A549 (cell line): Measurements from ENCODE around the gene DOCK6. TPM values are rescaled to one million over a fixed set of nuclear protein-coding genes. Genes with fewer than 3 reads are reported as not detected.

ENCODE experiments used
- MYC ChIP-seq: IDR thresholded peaks from 2 replicates; pipeline ENCODE4 v1.6.1; 2012; ENCODE audit warnings: mild to moderate bottlenecking, inconsistent platforms, low read length, improper control_type of control experiment, borderline replicate concordance
- PBX3 ChIP-seq: IDR thresholded peaks from 2 replicates; pipeline ENCODE4 v1.6.1; 2012
- polyA plus RNA-seq, 4 experiments: library from polyadenylated mRNA; depleted of rRNA in 3 of 4; stranded (reverse); fragments of >200 nt; fragmentation: RNase III in 1 of 4; extraction: RNeasy Plus Mini Kit Qiagen cat#74134 plus additional on column Dnase treatment in 1 of 4; gene quantifications; 2 replicates in 3 of 4; 3 replicates in 1 of 4; pipeline ENCODE4 v1.2.3, GENCODE V29; 2011 to 2017
- TF ChIP-seq, protein P1 (sequence below): fragments of 250-450 bp; sonication (Bioruptor Pico); IDR thresholded peaks from 2 replicates; pipeline ENCODE4 v1.5.0; 2020; ENCODE audit warnings: low read depth, mild to moderate bottlenecking, moderate library complexity

The DOCK6 gene
- polyA plus RNA-seq, 2 of the 4 experiments (the other 2 are of a cell fraction), result 7.6 to 8.0 TPM

- TF ChIP-seq, protein P1, sequence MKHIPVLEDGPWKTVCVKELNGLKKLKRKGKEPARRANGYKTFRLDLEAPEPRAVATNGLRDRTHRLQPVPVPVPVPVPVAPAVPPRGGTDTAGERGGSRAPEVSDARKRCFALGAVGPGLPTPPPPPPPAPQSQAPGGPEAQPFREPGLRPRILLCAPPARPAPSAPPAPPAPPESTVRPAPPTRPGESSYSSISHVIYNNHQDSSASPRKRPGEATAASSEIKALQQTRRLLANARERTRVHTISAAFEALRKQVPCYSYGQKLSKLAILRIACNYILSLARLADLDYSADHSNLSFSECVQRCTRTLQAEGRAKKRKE (CRISPR knock-in tag), result no peak
- no peak for TF ChIP-seq PBX3
- no peak for TF ChIP-seq MYC
These were observed 111.1 kb downstream of the DOCK6 start (continued) for GRCh38 chr19:11151181-11151580.

Other genes starting within 250 kb of the DOCK6 start
- gene LDLR, start 173.1 kb downstream of the DOCK6 start, polyA plus RNA-seq (2011; rRNA removed), result 29.2 and 37.0 TPM in 2 replicates
- 35.6 to 55.8 TPM (median 50.8 TPM) in 3 replicates for gene LDLR, start 173.1 kb downstream of the DOCK6 start, polyA plus RNA-seq (2017; fragmentation: RNase III; extraction: RNeasy Plus Mini Kit Qiagen cat#74134 plus additional on column Dnase treatment)
- gene SPC24, start 106.7 kb downstream of the DOCK6 start, polyA plus RNA-seq (2011; rRNA removed), result 16.3 and 16.5 TPM in 2 replicates
- gene SPC24, start 106.7 kb downstream of the DOCK6 start, polyA plus RNA-seq (2017; fragmentation: RNase III; extraction: RNeasy Plus Mini Kit Qiagen cat#74134 plus additional on column Dnase treatment), result 21.8 to 22.2 TPM (median 22.2 TPM) in 3 replicates
- gene KANK2, start 65.0 kb downstream of the DOCK6 start, polyA plus RNA-seq (2011; rRNA removed), result 20.5 and 35.5 TPM in 2 replicates
- 63.8 to 68.0 TPM (median 66.1 TPM) in 3 replicates for gene KANK2, start 65.0 kb downstream of the DOCK6 start, polyA plus RNA-seq (2017; fragmentation: RNase III; extraction: RNeasy Plus Mini Kit Qiagen cat#74134 plus additional on column Dnase treatment)
- 0.12 TPM in 1 of 2 replicates, not detected in the other for gene ANGPTL8, start 22.9 kb downstream of the DOCK6 start, polyA plus RNA-seq (2011; rRNA removed)
- 0.16 TPM in 1 of 3 replicates, not detected in the others for gene ANGPTL8, start 22.9 kb downstream of the DOCK6 start, polyA plus RNA-seq (2017; fragmentation: RNase III; extraction: RNeasy Plus Mini Kit Qiagen cat#74134 plus additional on column Dnase treatment)
- not detected in 2 replicates for gene TSPAN16, start 33.6 kb upstream of the DOCK6 start, polyA plus RNA-seq (2011; rRNA removed)
- not detected in 3 replicates for gene TSPAN16, start 33.6 kb upstream of the DOCK6 start, polyA plus RNA-seq (2017; fragmentation: RNase III; extraction: RNeasy Plus Mini Kit Qiagen cat#74134 plus additional on column Dnase treatment)
- gene RAB3D, start 77.1 kb upstream of the DOCK6 start, polyA plus RNA-seq (2011; rRNA removed), result 22.3 and 26.8 TPM in 2 replicates
- 4.1 to 5.6 TPM (median 4.8 TPM) in 3 replicates for gene RAB3D, start 77.1 kb upstream of the DOCK6 start, polyA plus RNA-seq (2017; fragmentation: RNase III; extraction: RNeasy Plus Mini Kit Qiagen cat#74134 plus additional on column Dnase treatment)
- 183 and 230 TPM in 2 replicates for gene TMEM205, start 83.7 kb upstream of the DOCK6 start, polyA plus RNA-seq (2011; rRNA removed)
- 91.6 to 92.6 TPM (median 92.3 TPM) in 3 replicates for gene TMEM205, start 83.7 kb upstream of the DOCK6 start, polyA plus RNA-seq (2017; fragmentation: RNase III; extraction: RNeasy Plus Mini Kit Qiagen cat#74134 plus additional on column Dnase treatment)
- gene CCDC159, start 84.0 kb upstream of the DOCK6 start, polyA plus RNA-seq (2011; rRNA removed), result 11.3 and 12.2 TPM in 2 replicates
- 8.4 to 11.2 TPM (median 8.6 TPM) in 3 replicates for gene CCDC159, start 84.0 kb upstream of the DOCK6 start, polyA plus RNA-seq (2017; fragmentation: RNase III; extraction: RNeasy Plus Mini Kit Qiagen cat#74134 plus additional on column Dnase treatment)
- gene PLPPR2, start 92.9 kb upstream of the DOCK6 start, polyA plus RNA-seq (2011; rRNA removed), result 5.6 and 6.3 TPM in 2 replicates
- 8.6 to 12.3 TPM (median 9.7 TPM) in 3 replicates for gene PLPPR2, start 92.9 kb upstream of the DOCK6 start, polyA plus RNA-seq (2017; fragmentation: RNase III; extraction: RNeasy Plus Mini Kit Qiagen cat#74134 plus additional on column Dnase treatment)
- 1.2 and 1.3 TPM in 2 replicates for gene SWSAP1, start 112.1 kb upstream of the DOCK6 start, polyA plus RNA-seq (2011; rRNA removed)
- 1.5 to 1.8 TPM (median 1.5 TPM) in 3 replicates for gene SWSAP1, start 112.1 kb upstream of the DOCK6 start, polyA plus RNA-seq (2017; fragmentation: RNase III; extraction: RNeasy Plus Mini Kit Qiagen cat#74134 plus additional on column Dnase treatment)
- 4.4 and 5.2 TPM in 2 replicates for gene EPOR, start 121.8 kb upstream of the DOCK6 start, polyA plus RNA-seq (2011; rRNA removed)
- 2.8 to 3.6 TPM (median 3.3 TPM) in 3 replicates for gene EPOR, start 121.8 kb upstream of the DOCK6 start, polyA plus RNA-seq (2017; fragmentation: RNase III; extraction: RNeasy Plus Mini Kit Qiagen cat#74134 plus additional on column Dnase treatment)
- 1.5 and 1.8 TPM in 2 replicates for gene RGL3, start 156.8 kb upstream of the DOCK6 start, polyA plus RNA-seq (2011; rRNA removed)
- 2.3 to 4.0 TPM (median 3.7 TPM) in 3 replicates for gene RGL3, start 156.8 kb upstream of the DOCK6 start, polyA plus RNA-seq (2017; fragmentation: RNase III; extraction: RNeasy Plus Mini Kit Qiagen cat#74134 plus additional on column Dnase treatment)
- gene ODAD3, start 172.6 kb upstream of the DOCK6 start, polyA plus RNA-seq (2011; rRNA removed), result 0.46 and 0.70 TPM in 2 replicates
- gene ODAD3, start 172.6 kb upstream of the DOCK6 start, polyA plus RNA-seq (2017; fragmentation: RNase III; extraction: RNeasy Plus Mini Kit Qiagen cat#74134 plus additional on column Dnase treatment), result 0.99 to 1.2 TPM (median 1.0 TPM) in 3 replicates
- 75.0 and 102 TPM in 2 replicates for gene PRKCSH, start 173.1 kb upstream of the DOCK6 start, polyA plus RNA-seq (2011; rRNA removed)
- gene PRKCSH, start 173.1 kb upstream of the DOCK6 start, polyA plus RNA-seq (2017; fragmentation: RNase III; extraction: RNeasy Plus Mini Kit Qiagen cat#74134 plus additional on column Dnase treatment), result 206 to 215 TPM (median 212 TPM) in 3 replicates
- gene ELAVL3, start 218.5 kb upstream of the DOCK6 start, polyA plus RNA-seq (2011; rRNA removed), result 0.03 TPM in 1 of 2 replicates, not detected in the other
- gene ELAVL3, start 218.5 kb upstream of the DOCK6 start, polyA plus RNA-seq (2017; fragmentation: RNase III; extraction: RNeasy Plus Mini Kit Qiagen cat#74134 plus additional on column Dnase treatment), result 0.01 to 0.03 TPM in 2 of 3 replicates, not detected in the other
- 2.9 and 3.8 TPM in 2 replicates for gene ZNF653, start 243.3 kb upstream of the DOCK6 start, polyA plus RNA-seq (2011; rRNA removed)
- gene ZNF653, start 243.3 kb upstream of the DOCK6 start, polyA plus RNA-seq (2017; fragmentation: RNase III; extraction: RNeasy Plus Mini Kit Qiagen cat#74134 plus additional on column Dnase treatment), result 2.9 to 4.2 TPM (median 3.8 TPM) in 3 replicates